KOPT-K1 (cell line): ENCODE measurements around the gene USP25.

ENCODE experiments used
- H3K27ac ChIP-seq: fragments of 200-600 bp; sonication (generic); 2 replicates; pipeline ENCODE4 v1.5.1; 2016; ENCODE audit warnings: antibody characterized with exemption, mild to moderate bottlenecking, low read depth, low read length; ENCODE audit not compliant: poor library complexity, severe bottlenecking
- H3K36me3 ChIP-seq: fragments of 200-600 bp; sonication (generic); 2 replicates; pipeline ENCODE4 v1.5.1; 2017; ENCODE audit warnings: antibody characterized with exemption, mild to moderate bottlenecking, low read length, moderate library complexity; ENCODE audit not compliant: insufficient read depth
- H3K9me3 ChIP-seq: fragments of 200-600 bp; sonication (generic); 2 replicates; pipeline ENCODE4 v1.5.1; 2017; ENCODE audit warnings: antibody characterized with exemption, low read length, mild to moderate bottlenecking; ENCODE audit not compliant: insufficient read depth, poor library complexity, severe bottlenecking

USP25 gene

GRCh38 chr21:15764878-15765277 is 35.1 kb downstream of the USP25 start:
- Histone ChIP-seq H3K9me3 (peaks cover 29% of the 10 kb centered on the region), H3K27ac (no peak overlapping the region), H3K36me3 (peaks cover 21% of the 10 kb centered on the region)

DNA sequence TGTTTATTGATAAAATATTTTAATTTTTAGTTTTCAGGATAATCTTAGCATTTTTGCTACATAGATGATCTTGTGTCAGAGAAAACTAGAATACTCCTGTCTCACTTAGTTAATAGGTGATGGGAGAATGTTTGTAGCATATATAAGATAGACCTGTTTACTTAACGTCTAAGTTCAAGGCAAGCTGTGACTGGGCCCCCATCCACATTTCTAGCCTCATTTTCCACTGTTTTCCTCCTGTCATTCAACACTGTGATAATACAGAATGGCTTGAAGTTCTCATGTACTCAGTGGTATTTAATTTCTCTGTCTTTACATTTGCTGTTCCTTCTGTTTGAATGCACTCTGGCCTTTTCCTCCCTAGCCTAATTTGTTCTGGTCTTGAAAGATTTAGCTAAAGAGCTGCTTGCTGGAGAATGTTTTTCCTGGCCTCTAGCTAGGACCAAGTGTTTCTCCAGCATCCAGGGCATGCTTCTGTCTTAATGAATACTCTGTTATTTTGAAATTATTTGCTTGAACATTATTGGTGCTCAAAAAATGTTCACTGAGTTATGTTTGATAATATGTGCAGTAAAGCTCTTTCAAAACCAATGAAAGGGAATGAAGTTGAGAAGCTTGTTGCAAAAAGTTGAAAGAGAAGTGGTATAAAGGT is 37.3 kb downstream of the USP25 start:
- H3K27ac ChIP-seq: no peak overlapping the region

GRCh38 chr21:15768045-15768601 is 38.3 kb downstream of the USP25 start:
- Histone ChIP-seq H3K9me3 (peaks cover 3% of the 10 kb centered on the region), H3K27ac (no peak overlapping the region), H3K36me3 (peaks cover 31% of the 10 kb centered on the region)

More for the DNA sequence above, 37.3 kb downstream of the USP25 start:
- Histone ChIP-seq H3K36me3 (peaks cover 24% of the 10 kb centered on the region), H3K9me3 (peaks cover 13% of the 10 kb centered on the region)

- Histone ChIP-seq H3K9me3 (no peaks in the 10 kb centered on the region), H3K27ac (no peak overlapping the region), H3K36me3 (peaks cover 29% of the 10 kb centered on the region)
Measured at GRCh38 chr21:15768853-15769252, 39.1 kb downstream of the USP25 start.

DNA sequence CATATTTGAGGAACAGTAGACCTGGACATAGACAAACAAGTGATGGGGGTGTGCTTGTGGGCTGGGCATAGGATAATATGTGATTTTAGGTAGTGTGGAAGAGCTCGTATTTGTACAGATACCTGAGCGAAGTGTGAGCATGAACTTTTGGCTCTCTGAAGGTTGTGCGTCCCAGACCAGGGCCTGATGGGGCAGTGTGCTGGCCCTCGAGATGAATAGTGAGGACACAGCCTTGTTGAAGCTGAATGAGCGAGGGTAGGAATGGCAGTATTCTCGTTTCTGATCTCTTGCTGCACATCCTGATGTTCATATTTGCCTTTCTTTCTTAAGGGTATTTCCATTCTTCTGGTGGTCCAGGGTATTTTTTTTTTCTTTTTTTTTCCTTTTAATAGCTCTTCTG is 41.5 kb downstream of the USP25 start:
- Histone ChIP-seq H3K9me3 (no peaks in the 10 kb centered on the region), H3K27ac (no peak overlapping the region), H3K36me3 (peaks cover 24% of the 10 kb centered on the region)

GRCh38 chr21:15772654-15773053 is 42.9 kb downstream of the USP25 start:
- peaks cover 14% of the 10 kb centered on the region for H3K36me3 ChIP-seq
- no peaks in the 10 kb centered on the region for H3K9me3 ChIP-seq
- no peak overlapping the region for H3K27ac ChIP-seq

DNA sequence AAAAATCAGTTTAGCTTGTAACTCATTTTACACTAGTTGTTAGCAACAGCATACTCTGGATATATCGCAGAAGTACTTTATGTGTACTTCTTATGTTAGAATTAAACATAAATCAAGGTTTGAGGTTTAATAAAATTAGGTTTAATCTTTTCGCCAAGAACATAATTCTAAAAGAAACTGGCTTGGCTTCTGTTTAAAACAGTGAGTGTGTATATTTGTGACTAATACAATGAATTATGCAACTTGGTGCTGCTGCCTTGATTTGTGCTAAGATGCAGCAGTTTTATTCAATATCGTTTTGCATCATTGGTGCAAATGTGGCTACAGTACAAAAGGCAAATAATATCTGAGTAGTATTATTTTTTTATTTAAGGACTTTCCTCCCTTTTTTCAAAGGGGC is 44.8 kb downstream of the USP25 start:
- Histone ChIP-seq H3K27ac (no peak overlapping the region), H3K36me3 (peaks cover 14% of the 10 kb centered on the region), H3K9me3 (no peaks in the 10 kb centered on the region)

GRCh38 chr21:15775291-15775690 is 45.5 kb downstream of the USP25 start:
- no peak overlapping the region for H3K27ac ChIP-seq

DNA sequence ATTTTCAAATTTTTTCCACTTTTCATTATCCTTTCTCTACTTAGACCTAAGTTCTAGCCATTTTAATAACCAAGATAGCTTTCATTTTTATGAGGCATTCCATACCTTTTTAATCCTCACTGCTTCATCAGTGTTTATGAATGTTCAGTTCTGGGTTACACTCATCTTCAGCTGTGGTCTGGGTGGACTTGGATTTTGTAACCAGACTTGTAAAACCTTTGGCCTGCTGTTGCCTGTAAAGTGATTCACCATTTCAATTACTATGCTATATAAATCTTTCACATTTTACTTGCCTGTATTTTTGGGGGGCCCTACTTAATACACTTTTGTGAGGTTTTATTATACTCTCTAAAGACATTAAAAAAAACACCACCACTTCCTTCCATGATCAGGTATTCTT is 46.2 kb downstream of the USP25 start:
- H3K27ac ChIP-seq: no peak overlapping the region
- peaks cover 24% of the 10 kb centered on the region for H3K36me3 ChIP-seq

More at GRCh38 chr21:15775291-15775690, 45.5 kb downstream of the USP25 start:
- peaks cover under 1% of the 10 kb centered on the region for H3K9me3 ChIP-seq
- H3K36me3 ChIP-seq: peaks cover 17% of the 10 kb centered on the region

DNA sequence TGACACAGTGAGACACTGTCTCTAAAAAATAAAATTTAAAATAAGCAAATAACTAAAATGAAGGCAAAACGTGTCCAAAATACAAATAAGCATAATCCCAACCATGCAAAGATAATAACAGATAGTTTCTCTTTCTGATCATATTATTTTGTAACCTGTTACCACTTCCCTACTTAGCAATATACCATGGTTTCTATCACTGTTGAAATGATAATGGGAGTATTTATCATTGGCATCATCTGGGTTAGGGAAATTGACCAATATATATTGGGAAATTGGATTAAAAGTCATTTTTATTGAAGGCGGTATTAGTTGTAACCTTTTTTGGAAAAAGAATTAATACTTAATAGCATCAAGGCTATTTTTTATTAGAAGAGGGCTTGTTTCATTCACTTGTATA is 47.0 kb downstream of the USP25 start:
- peaks cover 16% of the 10 kb centered on the region for H3K9me3 ChIP-seq
- H3K27ac ChIP-seq: no peak overlapping the region
- peaks cover 31% of the 10 kb centered on the region for H3K36me3 ChIP-seq

More for the DNA sequence above, 46.2 kb downstream of the USP25 start:
- peaks cover 7% of the 10 kb centered on the region for H3K9me3 ChIP-seq

- H3K36me3 ChIP-seq: peaks cover 33% of the 10 kb centered on the region
- H3K27ac ChIP-seq: no peak overlapping the region
- H3K9me3 ChIP-seq: peaks cover 40% of the 10 kb centered on the region
Measured at GRCh38 chr21:15781986-15782385, 52.2 kb downstream of the USP25 start.

DNA sequence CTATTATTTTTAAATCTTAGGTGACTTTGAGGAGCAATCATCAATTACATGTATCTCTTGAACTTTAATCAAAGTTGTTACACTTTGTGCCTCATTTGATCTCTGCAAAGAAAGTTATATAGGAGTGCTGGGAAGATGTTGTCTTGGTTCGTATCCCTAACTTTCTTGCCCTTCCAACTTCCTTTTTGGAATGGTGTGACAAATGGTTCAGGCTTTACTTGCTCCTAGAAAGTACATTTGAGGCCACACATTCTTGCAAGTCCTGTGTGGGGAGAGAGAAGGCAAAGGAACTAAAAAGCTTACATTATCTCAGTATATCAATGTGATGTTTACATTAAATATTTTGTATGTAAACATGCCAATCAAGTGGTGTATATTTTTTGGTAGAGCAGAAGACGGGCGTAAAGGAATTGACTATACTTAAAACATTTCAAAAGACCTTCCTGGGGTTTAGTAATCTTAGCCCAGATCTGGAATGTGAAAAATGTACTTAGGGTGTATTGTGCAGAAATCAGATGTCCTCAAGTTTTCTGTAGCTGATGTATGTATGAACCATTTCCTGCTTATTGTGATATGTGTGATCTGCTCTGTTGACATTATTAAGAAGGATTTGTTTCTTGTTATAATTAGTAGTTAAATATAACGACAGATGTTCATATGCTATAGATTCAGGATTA is 59.2 kb downstream of the USP25 start:
- Histone ChIP-seq H3K36me3 (peaks cover 5% of the 10 kb centered on the region), H3K27ac (no peak overlapping the region), H3K9me3 (peaks cover 8% of the 10 kb centered on the region)

GRCh38 chr21:15793109-15793508 is 63.3 kb downstream of the USP25 start:
- H3K36me3 ChIP-seq: peaks cover 5% of the 10 kb centered on the region
- H3K9me3 ChIP-seq: peaks cover 4% of the 10 kb centered on the region
- no peak overlapping the region for H3K27ac ChIP-seq

- Histone ChIP-seq H3K27ac (no peak overlapping the region), H3K9me3 (peaks cover 4% of the 10 kb centered on the region), H3K36me3 (peaks cover 5% of the 10 kb centered on the region)
Measured at GRCh38 chr21:15793550-15794235, 63.9 kb downstream of the USP25 start.

DNA sequence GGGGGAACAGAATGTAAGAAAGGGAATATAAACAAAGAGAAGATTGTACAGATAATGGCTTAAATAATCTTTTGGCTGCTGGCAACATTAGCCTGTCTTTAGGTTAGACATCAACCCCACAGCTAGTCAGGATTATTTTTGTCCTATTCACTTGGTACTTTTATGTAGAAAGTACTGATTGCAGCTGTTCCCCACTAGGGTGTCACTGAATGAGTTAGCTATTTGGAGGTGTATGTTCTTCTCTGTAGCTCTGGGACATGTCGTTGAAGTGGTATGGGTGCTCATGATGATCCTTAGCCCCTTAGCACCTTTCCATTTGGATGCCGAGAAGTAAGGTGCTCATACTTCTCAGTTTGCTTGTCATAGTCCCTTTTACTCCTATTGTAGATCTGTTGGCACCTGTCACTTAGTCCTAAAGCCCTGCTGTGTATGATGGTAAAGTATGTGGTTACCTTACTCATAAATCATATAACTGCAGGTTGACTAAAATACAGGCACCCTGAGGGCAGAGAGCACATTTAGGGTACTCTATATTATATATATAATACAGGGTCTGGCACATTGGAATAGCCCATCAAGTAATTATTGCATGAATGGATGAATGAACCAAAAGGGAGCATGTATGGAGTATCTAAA is 64.6 kb downstream of the USP25 start:
- H3K27ac ChIP-seq: no peak overlapping the region
- peaks cover 4% of the 10 kb centered on the region for H3K9me3 ChIP-seq
- peaks cover 5% of the 10 kb centered on the region for H3K36me3 ChIP-seq
